GM12878 (cell line): ENCODE results near the gene USP54.

ENCODE experiments used
- ASH2L ChIP-seq: fragments of 300-600, 200-600 bp; sonication (generic); IDR thresholded peaks from 2 replicates; pipeline ENCODE4 v1.6.1; 2017; ENCODE audit warnings: low read depth, mild to moderate bottlenecking, borderline replicate concordance
- CTCF ChIP-seq, 3 experiments: IDR thresholded peaks in 2 of 3; conservative IDR thresholded peaks in 1 of 3; 2 replicates each; pipeline ENCODE4 v1.5.1; 2011; ENCODE audit warnings: low read depth in 3 of 3, low read length in 3 of 3, mild to moderate bottlenecking in 3 of 3, control low read depth in 2 of 3, moderate library complexity in 2 of 3, inconsistent platforms in 1 of 3, mixed read lengths in 1 of 3; ENCODE audit not compliant: control insufficient read depth in 2 of 3, insufficient read depth in 1 of 3; ENCODE audit errors: extremely low read depth in 1 of 3
- DPF2 ChIP-seq: fragments of 450-650 bp; IDR thresholded peaks from 2 replicates; pipeline ENCODE4 v1.6.1; 2017; ENCODE audit warnings: mild to moderate bottlenecking
- E2F4 ChIP-seq: IDR thresholded peaks from 2 replicates; pipeline ENCODE4 v1.6.1; 2012; ENCODE audit warnings: low read depth, low read length, improper control_type of control experiment
- E4F1 ChIP-seq: fragments of 450-650 bp; IDR thresholded peaks from 2 replicates; pipeline ENCODE4 v1.6.1; 2018; ENCODE audit warnings: borderline replicate concordance, mild to moderate bottlenecking; ENCODE audit not compliant: partially characterized antibody
- EP300 ChIP-seq, 2 experiments: fragments of 150-350 bp in 1 of 2; IDR thresholded peaks; 2 replicates each; pipeline ENCODE4 v1.6.1; 2011 to 2012; ENCODE audit warnings: low read depth in 2 of 2, low read length in 2 of 2, borderline replicate concordance in 1 of 2, improper control_type of control experiment in 1 of 2, inconsistent platforms in 1 of 2; ENCODE audit not compliant: control insufficient read depth in 1 of 2
- EZH2 ChIP-seq: IDR thresholded peaks from 2 replicates; pipeline ENCODE4 v1.6.1; 2012; ENCODE audit warnings: low read depth, mild to moderate bottlenecking, control low read depth, inconsistent platforms, low read length, borderline replicate concordance; ENCODE audit not compliant: control insufficient read depth
- HSF1 ChIP-seq: fragments of 150-350 bp; IDR thresholded peaks from 2 replicates; pipeline ENCODE4 v1.6.1; 2014; ENCODE audit warnings: mild to moderate bottlenecking, low read depth, low read length
- MEF2A ChIP-seq: IDR thresholded peaks from 2 replicates; pipeline ENCODE4 v1.6.1; 2011; ENCODE audit warnings: low read depth, mild to moderate bottlenecking, low read length, moderate library complexity; ENCODE audit not compliant: insufficient read depth
- MYB ChIP-seq: fragments of 150-350 bp; IDR thresholded peaks from 2 replicates; pipeline ENCODE4 v1.6.1; 2014; ENCODE audit warnings: mild to moderate bottlenecking, low read depth, low read length, borderline replicate concordance
- RAD21 ChIP-seq: IDR thresholded peaks from 2 replicates; pipeline ENCODE4 v1.6.1; 2011; ENCODE audit warnings: mild to moderate bottlenecking, low read depth, low read length, moderate library complexity; ENCODE audit not compliant: insufficient read depth
- RCOR1 ChIP-seq: conservative IDR thresholded peaks from 2 replicates; pipeline ENCODE4 v1.6.1; 2012; ENCODE audit warnings: low read depth, low read length, improper control_type of control experiment
- SMC3 ChIP-seq: IDR thresholded peaks from 2 replicates; pipeline ENCODE4 v1.6.1; 2011; ENCODE audit warnings: low read length, improper control_type of control experiment, borderline replicate concordance
- USF1 ChIP-seq: IDR thresholded peaks from 2 replicates; pipeline ENCODE4 v1.6.1; 2011; ENCODE audit warnings: borderline replicate concordance, low read depth, mild to moderate bottlenecking, moderate library complexity, mixed read lengths, low read length; ENCODE audit not compliant: insufficient read depth; ENCODE audit errors: extremely low read length

GRCh38 chr10:73639286-73639685 is 48.1 kb upstream of the USP54 start:
- TF ChIP-seq USF1 (no peak), EZH2 (no peak), CTCF (IDR thresholded peaks at IDR 0.05 in 2 of 3, conservative IDR thresholded peaks at IDR 0.05 in 1 of 3; ENCODE audit: control insufficient read depth in 2 of 3, extremely low read depth in 1 of 3, insufficient read depth in 1 of 3, low read depth in 3 of 3, low read length in 3 of 3) (no peak), EP300 (IDR thresholded peaks at IDR 0.05; ENCODE audit: borderline replicate concordance in 1 of 2, control insufficient read depth in 1 of 2, low read depth in 2 of 2, low read length in 2 of 2) (no peak), RCOR1 (no peak), MYB (no peak), HSF1 (no peak), ASH2L (no peak), E2F4 (no peak), MEF2A (no peak), RAD21 (no peak), DPF2 (no peak), E4F1 (no peak), SMC3 (no peak)
